ENCODE data around the gene PRX. TPM values are rescaled to one million over a fixed set of nuclear protein-coding genes. Genes with fewer than 3 reads are reported as not detected.

PRX gene
- 1 to 10 TPM; 3.3 to 6.4 TPM for total RNA-seq
- 4.4 TPM for polyA plus RNA-seq (2013, experiment 1 of 2)
- 3.6 TPM for polyA plus RNA-seq (2013, experiment 2 of 2)
- long read RNA-seq, experiment 1, partial matches to known transcripts, result 0 of 5 reads
- long read RNA-seq, experiment 1, other reads (novel, unspliced or antisense), result 5 of 5 reads
- long read RNA-seq, experiment 2, full-length matches to known transcripts, result 1 of 12 reads
- long read RNA-seq, experiment 2, partial matches to known transcripts, result 2 of 12 reads
- long read RNA-seq, experiment 2, other reads (novel, unspliced or antisense), result 9 of 12 reads
- long read RNA-seq, experiment 3, partial matches to known transcripts, result 1 of 2 reads
- long read RNA-seq, experiment 3, other reads (novel, unspliced or antisense), result 1 of 2 reads
- long read RNA-seq, experiment 4, partial matches to known transcripts, result 0 of 5 reads
- long read RNA-seq, experiment 4, other reads (novel, unspliced or antisense), result 5 of 5 reads

- Histone ChIP-seq H3K9ac (ENCODE audit: extremely low read depth, low read length, poor library complexity, severe bottlenecking) (no peak within 1 kb of the TSS), H3K27ac (ENCODE audit: low read depth, low read length) (no peak within 1 kb of the TSS), H3K4me1 (ENCODE audit: control insufficient read depth, insufficient read depth, low read length) (no peaks in the 10 kb centered on the region), H3K4me3 (ENCODE audit: low read length) (no peak within 1 kb of the TSS), H3K27me3 (ENCODE audit: control insufficient read depth, insufficient read depth, low read length, poor library complexity, severe bottlenecking) (no peaks in the 10 kb centered on the region), H3K9me3 (ENCODE audit: control insufficient read depth, low read length) (no peaks in the 10 kb centered on the region), H3K36me3 (ENCODE audit: control insufficient read depth, insufficient read depth, low read length) (no peaks in the 10 kb centered on the region)
- Mint-ChIP-seq H3K9me3 (no peaks in the 10 kb centered on the region), H3K27ac (peak within 1 kb of the TSS; percentile 46), H3K4me1 (peaks cover 5% of the 10 kb centered on the region), H3K4me3 (no peak within 1 kb of the TSS), H3K36me3 (ENCODE audit: low read depth) (no peaks in the 10 kb centered on the region), H3K27me3 (ENCODE audit: insufficient read depth) (no peaks in the 10 kb centered on the region)
- peak; percentile 89 for DNase-seq
- WGBS, 2 experiments (ENCODE audit: insufficient coverage in 1 of 2, insufficient read length in 1 of 2), result 50 to 56% methylated on average over 11 to 16 of the region's 18 CpGs
- no peak for TF ChIP-seq CTCF (conservative IDR thresholded peaks at IDR 0.05)
Observed at GRCh38 chr19:40413291-40413845, at the start of gene PRX. Gene PRX, minus strand, starts transcription at chr19:40413378. Its CDS starts 5,446 bp downstream, at chr19:40407932.

GRCh38 chr19:40461669-40462221 is 48.6 kb upstream of the PRX start:
- Mint-ChIP-seq H3K27me3 (ENCODE audit: insufficient read depth) (peaks cover 10% of the 10 kb centered on the region), H3K27ac (peak overlapping the region; percentile 9), H3K36me3 (ENCODE audit: low read depth) (peaks cover 6% of the 10 kb centered on the region), H3K4me1 (peaks cover 6% of the 10 kb centered on the region), H3K9me3 (no peaks in the 10 kb centered on the region), H3K4me3 (no peak overlapping the region)
- H3K9me3 ChIP-seq (ENCODE audit: control insufficient read depth, low read length), result no peaks in the 10 kb centered on the region
- H3K36me3 ChIP-seq (ENCODE audit: control insufficient read depth, insufficient read depth, low read length), result no peaks in the 10 kb centered on the region
- H3K9ac ChIP-seq (ENCODE audit: extremely low read depth, low read length, poor library complexity, severe bottlenecking), result no peak overlapping the region
- no peaks in the 10 kb centered on the region for H3K4me1 ChIP-seq (ENCODE audit: control insufficient read depth, insufficient read depth, low read length)
- no peak overlapping the region for H3K4me3 ChIP-seq (ENCODE audit: low read length)
- peaks cover 9% of the 10 kb centered on the region for H3K27me3 ChIP-seq (ENCODE audit: control insufficient read depth, insufficient read depth, low read length, poor library complexity, severe bottlenecking)
- no peak for DNase-seq
- TF ChIP-seq CTCF (conservative IDR thresholded peaks at IDR 0.05), result no peak
- H3K27ac ChIP-seq (ENCODE audit: low read depth, low read length), result no peak overlapping the region
- 90% methylated on average over 5 to 7 of the region's 7 CpGs for WGBS, 2 experiments (ENCODE audit: insufficient coverage in 1 of 2, insufficient read length in 1 of 2)

- Mint-ChIP-seq H3K9me3 (no peaks in the 10 kb centered on the region), H3K4me3 (no peak overlapping the region), H3K27me3 (ENCODE audit: insufficient read depth) (no peaks in the 10 kb centered on the region), H3K36me3 (ENCODE audit: low read depth) (peaks cover 8% of the 10 kb centered on the region), H3K4me1 (no peaks in the 10 kb centered on the region), H3K27ac (no peak overlapping the region)
- Histone ChIP-seq H3K4me3 (ENCODE audit: low read length) (no peak overlapping the region), H3K9ac (ENCODE audit: extremely low read depth, low read length, poor library complexity, severe bottlenecking) (no peak overlapping the region), H3K27ac (ENCODE audit: low read depth, low read length) (no peak overlapping the region), H3K36me3 (ENCODE audit: control insufficient read depth, insufficient read depth, low read length) (no peaks in the 10 kb centered on the region), H3K4me1 (ENCODE audit: control insufficient read depth, insufficient read depth, low read length) (no peaks in the 10 kb centered on the region), H3K9me3 (ENCODE audit: control insufficient read depth, low read length) (no peaks in the 10 kb centered on the region), H3K27me3 (ENCODE audit: control insufficient read depth, insufficient read depth, low read length, poor library complexity, severe bottlenecking) (no peaks in the 10 kb centered on the region)
- DNase-seq, result no peak
- TF ChIP-seq CTCF (conservative IDR thresholded peaks at IDR 0.05), result no peak
- WGBS, 2 experiments (ENCODE audit: insufficient coverage in 1 of 2, insufficient read length in 1 of 2), result 89 to 94% methylated on average over 2 to 3 of the region's 3 CpGs
Observed at GRCh38 chr19:40460185-40460584, 47.0 kb upstream of the PRX start.
